Measurements from ENCODE around the gene S100A2. TPM values are rescaled to one million over a fixed set of nuclear protein-coding genes. Genes with fewer than 3 reads are reported as not detected.

Gene S100A2
- total RNA-seq, result 6.4 and 7.1 TPM in 2 replicates
- 45.5 TPM for polyA plus RNA-seq (2012)

GRCh38 chr1:153565529-153566374, at the start of gene S100A2:
Gene S100A2, minus strand, starts transcription at chr1:153565844. Its CDS starts 1,967 bp downstream, at chr1:153563877.
- DNase-seq (ENCODE audit: low read depth), result peak; percentile 93

- DNase-seq (ENCODE audit: low read depth), result no peak
Observed at GRCh38 chr1:153615406-153615805, 49.8 kb upstream of the S100A2 start.

- no peak for DNase-seq (ENCODE audit: low read depth)
Observed at GRCh38 chr1:153614906-153615305, 49.3 kb upstream of the S100A2 start.

- DNase-seq (ENCODE audit: low read depth), result no peak
Observed at GRCh38 chr1:153614189-153614900, 48.7 kb upstream of the S100A2 start.

GRCh38 chr1:153613406-153613805, 47.8 kb upstream of the S100A2 start:
- DNase-seq (ENCODE audit: low read depth), result peak; percentile 37

GRCh38 chr1:153612755-153613331, 47.2 kb upstream of the S100A2 start, which contains the start of gene S100A16:
Gene S100A16, minus strand, starts transcription at chr1:153613137. Its CDS starts 4,986 bp downstream, at chr1:153608151.
- peak; percentile 90 for DNase-seq (ENCODE audit: low read depth)

- peak; percentile 81 for DNase-seq (ENCODE audit: low read depth)
Observed at GRCh38 chr1:153612111-153612754, 46.6 kb upstream of the S100A2 start.

GRCh38 chr1:153611356-153611755, 45.7 kb upstream of the S100A2 start:
- DNase-seq (ENCODE audit: low read depth), result no peak

GRCh38 chr1:153610811-153611301, 45.2 kb upstream of the S100A2 start:
- peak; percentile 73 for DNase-seq (ENCODE audit: low read depth)

- peak; percentile 85 for DNase-seq (ENCODE audit: low read depth)
Observed at GRCh38 chr1:153610334-153610733, 44.7 kb upstream of the S100A2 start.

GRCh38 chr1:153609585-153609907, 43.9 kb upstream of the S100A2 start:
- no peak for DNase-seq (ENCODE audit: low read depth)

GRCh38 chr1:153608742-153609584, 43.3 kb upstream of the S100A2 start:
- DNase-seq (ENCODE audit: low read depth), result peak; percentile 97

- DNase-seq (ENCODE audit: low read depth), result peak; percentile 64
Observed at GRCh38 chr1:153608089-153608682, 42.5 kb upstream of the S100A2 start.

GRCh38 chr1:153607381-153607780, 41.7 kb upstream of the S100A2 start:
- DNase-seq (ENCODE audit: low read depth), result no peak

- no peak for DNase-seq (ENCODE audit: low read depth)
Observed at GRCh38 chr1:153606194-153606593, 40.5 kb upstream of the S100A2 start.

GRCh38 chr1:153602749-153603148, 37.1 kb upstream of the S100A2 start:
- no peak for DNase-seq (ENCODE audit: low read depth)

GRCh38 chr1:153599847-153600246, 34.2 kb upstream of the S100A2 start:
- no peak for DNase-seq (ENCODE audit: low read depth)

GRCh38 chr1:153598309-153599172, 32.9 kb upstream of the S100A2 start:
- DNase-seq (ENCODE audit: low read depth), result peak; percentile 91

- DNase-seq (ENCODE audit: low read depth), result no peak
Observed at GRCh38 chr1:153597206-153597605, 31.6 kb upstream of the S100A2 start.
